22Rv1 (cell line): ENCODE results near the gene SDE2.

Experiments
- CTCF ChIP-seq: fragments of 450-650 bp; IDR thresholded peaks from 2 replicates; pipeline ENCODE4 v1.5.1; 2017; ENCODE audit warnings: mild to moderate bottlenecking
- ZFX ChIP-seq: fragments of 450-650 bp; IDR thresholded peaks from 2 replicates; pipeline ENCODE4 v1.6.1; 2017; ENCODE audit warnings: antibody characterized with exemption, borderline replicate concordance

GRCh38 chr1:225946803-225947202 is 52.3 kb downstream of the SDE2 start:
- TF ChIP-seq CTCF (no peak), ZFX (no peak)
